Neural cell (in vitro differentiated cells): Measurements from ENCODE around the gene TRUB2. TPM values are rescaled to one million over a fixed set of nuclear protein-coding genes. Genes with fewer than 3 reads are reported as not detected.

ENCODE experiments used
- H2AFZ ChIP-seq: fragments of 200-600, 300-800 bp; sonication (generic), shearing (Covaris generic); 2 replicates; pipeline ENCODE4 v1.6.0; 2014; ENCODE audit warnings: low read depth, mild to moderate bottlenecking, antibody characterized with exemption, low read length, moderate library complexity
- H3F3A ChIP-seq: fragments of 200-600 bp; shearing (Covaris generic); 2 replicates; pipeline ENCODE4 v1.6.1; 2016; ENCODE audit warnings: mild to moderate bottlenecking, moderate library complexity, mixed read lengths, antibody characterized with exemption, low read length; ENCODE audit not compliant: insufficient read depth, poor library complexity, severe bottlenecking
- H3K27ac ChIP-seq: fragments of 200-600, 300-800 bp; sonication (generic), shearing (Covaris generic); 2 replicates; pipeline ENCODE4 v1.5.1; 2014; ENCODE audit warnings: mild to moderate bottlenecking, low read length, moderate library complexity
- H3K27me3 ChIP-seq: fragments of 300-800, 200-600 bp; sonication (generic), shearing (Covaris generic); 2 replicates; pipeline ENCODE4 v1.6.0; 2014; ENCODE audit warnings: mild to moderate bottlenecking, low read depth, low read length, moderate library complexity; ENCODE audit not compliant: insufficient read depth
- H3K36me3 ChIP-seq: fragments of 300-800, 200-600 bp; sonication (generic), shearing (Covaris generic); 2 replicates; pipeline ENCODE4 v1.5.1; 2014; ENCODE audit warnings: mild to moderate bottlenecking, antibody characterized with exemption, low read length, moderate library complexity; ENCODE audit not compliant: insufficient read depth
- H3K4me2 ChIP-seq: fragments of 300-800, 200-600 bp; sonication (generic), shearing (Covaris generic); 2 replicates; pipeline ENCODE4 v1.6.0; 2014; ENCODE audit warnings: mild to moderate bottlenecking, low read length
- H3K4me3 ChIP-seq: fragments of 300-800, 200-600 bp; sonication (generic), shearing (Covaris generic); 2 replicates; pipeline ENCODE4 v1.5.1; 2014; ENCODE audit warnings: mild to moderate bottlenecking, low read length, moderate library complexity
- H3K79me2 ChIP-seq: fragments of 200-600 bp; shearing (Covaris generic); replicated peaks from 2 replicates; pipeline ENCODE4 v1.6.0; 2014; ENCODE audit warnings: mild to moderate bottlenecking, low read length, moderate library complexity; ENCODE audit not compliant: insufficient read depth
- H3K9ac ChIP-seq: fragments of 300-800, 200-600 bp; sonication (generic), shearing (Covaris generic); 2 replicates; pipeline ENCODE4 v1.6.1; 2016; ENCODE audit warnings: mild to moderate bottlenecking, low read length, mixed read lengths
- H3K9me2 ChIP-seq: fragments of 200-600 bp; shearing (Covaris generic); 2 replicates; pipeline ENCODE4 v1.6.1; 2016; ENCODE audit warnings: mild to moderate bottlenecking, low read length, mixed read lengths; ENCODE audit not compliant: insufficient read depth
- H3K9me3 ChIP-seq: fragments of 200-600, 300-800 bp; sonication (generic), shearing (Covaris generic); 2 replicates; pipeline ENCODE4 v1.6.1; 2016; ENCODE audit warnings: mild to moderate bottlenecking, mixed run types, low read length, moderate library complexity, mixed read lengths
- H4K20me1 ChIP-seq: fragments of 200-600 bp; shearing (Covaris generic); 2 replicates; pipeline ENCODE4 v1.6.1; 2016; ENCODE audit warnings: mild to moderate bottlenecking, mixed run types; ENCODE audit not compliant: insufficient read depth
- CTCF ChIP-seq: fragments of 450-650 bp; IDR thresholded peaks from 2 replicates; pipeline ENCODE4 v1.5.1; 2014; ENCODE audit warnings: antibody characterized with exemption, mild to moderate bottlenecking, moderate library complexity; ENCODE audit not compliant: poor library complexity, severe bottlenecking
- EP300 ChIP-seq: fragments of 450-650 bp; conservative IDR thresholded peaks from 2 replicates; pipeline ENCODE4 v1.6.1; 2014; ENCODE audit warnings: antibody characterized with exemption, mild to moderate bottlenecking, moderate library complexity; ENCODE audit not compliant: poor library complexity, severe bottlenecking
- EZH2 ChIP-seq: fragments of 200-600, 300-800 bp; shearing (Covaris generic), sonication (generic); IDR thresholded peaks from 2 replicates; pipeline ENCODE4 v1.6.1; 2014; ENCODE audit warnings: antibody characterized with exemption, low read length, borderline replicate concordance, mild to moderate bottlenecking; ENCODE audit not compliant: insufficient read depth, poor library complexity, severe bottlenecking
- MXI1 ChIP-seq: fragments of 450-650 bp; conservative IDR thresholded peaks from 2 replicates; pipeline ENCODE4 v1.6.1; 2014; ENCODE audit warnings: antibody characterized with exemption, mild to moderate bottlenecking; ENCODE audit not compliant: poor library complexity, severe bottlenecking
- POLR2AphosphoS5 ChIP-seq: IDR thresholded peaks from 2 replicates; pipeline ENCODE4 v1.6.1; 2012
- RAD21 ChIP-seq: fragments of 450-650 bp; conservative IDR thresholded peaks from 2 replicates; pipeline ENCODE4 v1.6.1; 2014; ENCODE audit warnings: antibody characterized with exemption, mild to moderate bottlenecking, moderate library complexity
- REST ChIP-seq: IDR thresholded peaks from 2 replicates; pipeline ENCODE4 v1.6.1; 2012; ENCODE audit warnings: borderline replicate concordance
- SMC3 ChIP-seq: fragments of 450-650 bp; conservative IDR thresholded peaks from 2 replicates; pipeline ENCODE4 v1.6.1; 2014; ENCODE audit warnings: antibody characterized with exemption, mild to moderate bottlenecking, moderate library complexity; ENCODE audit not compliant: poor library complexity
- TAF1 ChIP-seq: IDR thresholded peaks from 2 replicates; pipeline ENCODE4 v1.6.1; 2012; ENCODE audit warnings: low read depth
- polyA plus RNA-seq: library from polyadenylated mRNA; depleted of rRNA; stranded (reverse); fragments of >200 nt; gene quantifications from 2 replicates; pipeline ENCODE4 v1.2.3, GENCODE V29; 2014

The TRUB2 gene
- polyA plus RNA-seq, 1 donor from 2014 or later, result 22.3 TPM

DNA sequence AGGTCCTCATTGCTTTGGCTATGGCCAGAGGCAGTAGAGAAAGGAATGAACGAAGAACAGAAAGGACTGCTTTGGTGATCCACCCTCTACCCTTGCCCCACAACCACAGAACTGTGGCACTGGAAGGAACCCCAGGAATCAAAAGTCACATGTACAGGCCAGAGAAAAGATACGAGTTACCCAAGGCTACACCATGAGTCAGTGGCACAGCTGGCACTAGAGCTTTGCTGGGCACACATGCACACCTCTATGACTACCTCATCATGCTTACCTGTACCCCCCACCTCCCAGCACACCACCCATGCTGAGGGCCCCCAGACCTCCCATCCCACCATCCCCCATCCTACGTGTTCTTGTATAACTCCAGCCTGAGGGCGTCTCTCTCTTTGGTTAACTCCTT lies 59.6 kb downstream of the TRUB2 start:
- H3K27me3 ChIP-seq, result no peaks in the 10 kb centered on the region
- H3F3A ChIP-seq, result no peaks in the 10 kb centered on the region
- H3K9me3 ChIP-seq, result no peaks in the 10 kb centered on the region
- no peak overlapping the region for H3K4me3 ChIP-seq
- TF ChIP-seq EP300 (no peak), EZH2 (no peak), CTCF (no peak), MXI1 (no peak), TAF1 (no peak), POLR2AphosphoS5 (no peak), RAD21 (no peak), REST (no peak), SMC3 (no peak)
- H3K9ac ChIP-seq, result no peak overlapping the region
- no peaks in the 10 kb centered on the region for H3K79me2 ChIP-seq
- H3K9me2 ChIP-seq, result no peaks in the 10 kb centered on the region
- H2AFZ ChIP-seq, result no peak overlapping the region
- no peak overlapping the region for H3K4me2 ChIP-seq
- no peaks in the 10 kb centered on the region for H4K20me1 ChIP-seq
- H3K27ac ChIP-seq, result no peak overlapping the region
- no peaks in the 10 kb centered on the region for H3K36me3 ChIP-seq

GRCh38 chr9:128260340-128260739 lies 61.9 kb downstream of the TRUB2 start:
- Histone ChIP-seq H2AFZ (no peak overlapping the region), H3K9me3 (no peaks in the 10 kb centered on the region), H3F3A (no peaks in the 10 kb centered on the region), H3K4me2 (no peak overlapping the region), H3K27ac (no peak overlapping the region), H3K27me3 (no peaks in the 10 kb centered on the region), H3K9ac (no peak overlapping the region), H3K9me2 (no peaks in the 10 kb centered on the region), H3K4me3 (no peak overlapping the region), H3K36me3 (no peaks in the 10 kb centered on the region), H4K20me1 (no peaks in the 10 kb centered on the region), H3K79me2 (no peaks in the 10 kb centered on the region)
- TF ChIP-seq CTCF, result no peak
- no peak for TF ChIP-seq POLR2AphosphoS5
- no peak for TF ChIP-seq RAD21
- no peak for TF ChIP-seq EP300
- no peak for TF ChIP-seq MXI1
- no peak for TF ChIP-seq REST
- TF ChIP-seq SMC3, result no peak
- TF ChIP-seq TAF1, result no peak
- TF ChIP-seq EZH2, result no peak
